Ramos (cell line): ENCODE measurements around the gene C2CD3.
"Not testable (repeated sequence)": the region's sequence is repeated elsewhere in the genome, so short reads cannot be mapped to it uniquely, and the experiment has no call there.

Experiments
- in situ Hi-C: fragments of 300-500 bp; cut with MboI; formaldehyde crosslinking; loops from one replicate; pipeline ENCODE4 v1.14.3; 2022; ENCODE audit warnings: low sequenced_read_pairs; ENCODE audit not compliant: unreplicated experiment

Gene C2CD3

DNA sequence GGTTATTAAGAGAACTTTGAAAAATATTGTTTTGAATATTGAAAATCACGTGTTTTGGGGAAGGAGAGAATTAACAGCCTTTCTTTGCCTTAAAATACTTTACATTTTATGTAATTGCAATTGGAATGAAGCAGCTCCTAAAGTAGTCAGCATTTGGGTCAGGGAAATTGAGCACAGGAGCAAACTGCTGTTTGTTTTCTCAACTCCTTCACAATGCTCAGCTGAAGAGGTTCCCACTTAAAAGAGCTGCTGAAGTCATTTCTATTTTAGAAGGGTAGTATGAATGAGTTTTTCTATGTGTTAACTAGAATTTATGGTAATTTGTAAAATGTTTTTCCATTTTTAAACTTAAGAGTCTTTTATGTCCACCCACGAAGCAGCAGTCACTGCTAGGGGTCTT is 180.1 kb downstream of the C2CD3 start:
- in situ Hi-C loops: no loop called here

DNA sequence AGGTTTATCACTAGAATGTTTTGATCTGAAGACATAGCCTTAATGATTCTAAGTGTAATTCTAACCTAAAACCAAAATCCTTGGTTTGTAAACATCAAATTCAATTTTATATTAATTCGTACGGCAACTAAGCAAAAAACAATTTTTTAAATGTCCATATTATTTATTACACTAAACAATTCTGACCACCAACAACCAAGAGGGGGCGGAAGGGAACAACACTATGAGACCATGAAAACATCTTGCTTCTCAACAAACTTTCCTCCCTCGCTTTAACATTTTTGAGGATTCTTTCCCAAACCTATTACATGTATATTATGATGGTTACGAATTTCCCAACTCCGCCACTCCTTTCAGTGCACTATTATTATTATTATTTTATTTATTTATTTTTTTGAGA is 181.6 kb downstream of the C2CD3 start:
- in situ Hi-C loops: no loop called here

DNA sequence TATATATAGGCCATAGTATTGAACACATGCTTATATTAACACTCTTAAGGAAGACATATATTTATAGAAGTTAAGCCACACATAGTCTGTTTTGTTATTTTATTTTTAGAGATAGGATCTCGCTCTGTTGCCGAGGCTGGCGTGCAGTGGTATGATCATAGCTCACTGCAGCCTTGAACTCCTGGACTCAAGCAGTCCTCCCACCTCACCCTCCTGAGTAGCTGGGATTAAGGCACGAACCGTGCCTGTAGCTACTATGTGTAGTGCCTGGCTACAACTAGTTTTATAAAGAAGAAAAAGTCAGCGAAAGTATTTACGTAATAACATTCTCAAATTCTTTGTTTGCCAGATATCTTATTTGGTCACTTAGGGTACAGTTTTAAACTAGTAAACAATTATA is 182.6 kb downstream of the C2CD3 start:
- in situ Hi-C loops: no loop called here

DNA sequence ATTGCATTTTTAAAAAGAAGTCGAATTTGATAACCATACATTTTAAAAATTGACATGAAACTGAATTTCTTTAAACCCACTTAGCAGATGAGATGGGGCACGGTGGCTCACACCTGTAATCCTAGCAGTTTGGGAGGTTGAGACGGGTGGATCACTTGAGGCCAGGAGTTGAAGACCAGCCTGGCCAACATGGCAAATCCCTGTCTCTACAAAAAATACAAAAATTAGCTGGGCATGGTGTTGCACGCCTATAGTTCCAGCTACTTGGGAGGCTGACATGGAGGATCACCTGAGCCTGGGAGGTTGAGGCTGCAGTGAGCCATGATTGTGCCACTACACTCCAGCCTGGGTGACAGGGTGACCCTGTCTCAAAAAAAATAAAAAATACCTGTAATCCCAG is 185.1 kb downstream of the C2CD3 start:
- in situ Hi-C loops: not testable (repeated sequence)

DNA sequence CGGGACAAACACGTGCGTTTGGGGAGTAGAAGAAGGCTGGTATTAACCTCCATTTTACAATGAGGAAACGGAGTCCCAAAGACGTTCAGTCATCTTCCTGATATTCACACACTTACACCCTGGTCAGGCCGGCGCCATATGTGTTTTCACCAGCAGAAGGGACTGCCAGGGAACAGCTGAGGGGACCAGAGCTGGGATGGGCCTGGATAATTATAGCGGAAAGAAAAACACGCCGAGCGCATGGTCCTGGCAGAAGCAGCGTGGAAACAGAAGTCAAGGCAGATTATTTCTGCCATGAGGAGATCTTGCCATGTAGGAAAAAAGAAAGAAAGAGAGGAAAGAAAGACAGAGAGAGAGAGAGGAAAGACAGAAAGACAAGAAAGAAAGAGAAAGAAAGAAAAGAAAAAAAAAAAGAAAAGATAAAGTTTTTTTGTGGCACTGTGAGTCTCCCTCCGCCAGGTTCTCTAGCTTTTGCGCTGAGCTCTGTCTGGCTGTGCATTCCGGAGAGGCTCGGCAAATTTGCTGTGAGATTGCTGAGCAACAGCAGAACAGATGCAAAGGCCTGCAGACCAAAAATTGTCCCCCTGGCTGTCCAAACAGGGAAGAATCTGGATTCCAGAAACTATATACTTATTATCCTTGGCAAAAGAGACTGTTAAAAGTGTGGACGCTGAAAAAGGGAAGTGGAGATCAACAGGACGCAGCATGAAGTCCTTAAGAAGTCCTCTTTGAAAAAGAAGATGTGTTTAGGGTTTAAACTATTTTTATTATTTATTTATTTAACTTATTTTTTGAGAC is 186.9 kb downstream of the C2CD3 start:
- in situ Hi-C loops: no loop called here

DNA sequence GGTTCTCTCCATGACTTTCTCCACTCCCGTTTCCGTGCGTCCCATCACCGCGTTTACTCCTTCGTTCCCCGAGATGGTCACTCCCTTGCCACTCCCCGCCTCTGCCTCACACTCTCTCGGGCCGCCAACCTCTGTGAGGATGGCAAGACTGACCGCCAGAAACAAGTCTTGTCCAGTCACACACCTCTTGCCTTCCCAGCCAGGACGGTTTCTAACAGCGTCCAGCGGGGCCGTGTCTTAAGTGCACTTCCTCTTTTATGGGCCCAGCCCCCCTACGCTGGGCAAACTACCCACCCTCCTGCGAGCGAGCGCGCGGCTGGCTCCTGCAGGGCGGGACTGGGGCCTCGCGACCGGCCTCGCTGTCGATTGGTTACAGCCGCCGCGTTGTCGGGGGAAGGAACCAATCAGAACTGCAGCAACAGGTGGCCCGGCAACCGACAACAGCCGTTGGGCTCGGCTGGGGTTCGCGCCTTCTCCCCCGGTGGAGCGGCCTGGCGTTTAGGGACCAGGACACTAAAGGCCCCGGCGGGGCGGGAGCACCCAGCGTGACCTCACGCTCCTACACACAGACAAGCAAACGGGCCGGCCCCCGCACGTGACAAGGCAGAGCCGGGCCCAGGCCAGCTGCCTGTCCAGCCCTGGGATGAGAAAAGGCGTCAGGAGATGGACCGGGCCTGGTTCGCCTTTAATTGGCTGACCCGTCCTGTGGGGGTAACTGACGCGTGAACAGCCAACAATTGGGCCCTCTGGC is 187.6 kb downstream of the C2CD3 start:
- in situ Hi-C loops: no loop called here

DNA sequence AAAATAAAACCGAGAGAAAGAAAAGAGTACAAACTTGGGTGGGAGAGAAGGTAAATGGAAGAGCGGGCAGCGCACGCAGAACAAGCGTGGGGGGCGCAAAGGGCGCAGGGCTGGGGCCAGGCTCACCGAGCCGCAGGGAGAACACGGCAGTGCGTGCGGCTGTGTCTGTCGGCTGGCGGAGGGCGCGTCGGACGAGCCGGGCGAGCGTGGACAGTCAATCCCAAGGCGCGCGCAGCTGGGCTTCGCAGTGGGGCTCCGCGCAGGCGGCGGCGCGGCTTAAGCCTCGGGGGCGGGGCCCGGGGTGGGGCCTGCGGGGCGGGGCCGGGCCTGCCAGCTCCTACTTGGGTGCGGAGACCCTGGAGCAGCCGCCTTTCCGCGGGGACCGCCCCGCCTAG is 188.2 kb downstream of the C2CD3 start, which contains the start of gene UCP2:
Gene UCP2, minus strand, starts transcription at position 249 of the 395 bp plus-strand sequence. CDS start 4,465 bp downstream, outside the sequence.
- in situ Hi-C loops: no loop called here

DNA sequence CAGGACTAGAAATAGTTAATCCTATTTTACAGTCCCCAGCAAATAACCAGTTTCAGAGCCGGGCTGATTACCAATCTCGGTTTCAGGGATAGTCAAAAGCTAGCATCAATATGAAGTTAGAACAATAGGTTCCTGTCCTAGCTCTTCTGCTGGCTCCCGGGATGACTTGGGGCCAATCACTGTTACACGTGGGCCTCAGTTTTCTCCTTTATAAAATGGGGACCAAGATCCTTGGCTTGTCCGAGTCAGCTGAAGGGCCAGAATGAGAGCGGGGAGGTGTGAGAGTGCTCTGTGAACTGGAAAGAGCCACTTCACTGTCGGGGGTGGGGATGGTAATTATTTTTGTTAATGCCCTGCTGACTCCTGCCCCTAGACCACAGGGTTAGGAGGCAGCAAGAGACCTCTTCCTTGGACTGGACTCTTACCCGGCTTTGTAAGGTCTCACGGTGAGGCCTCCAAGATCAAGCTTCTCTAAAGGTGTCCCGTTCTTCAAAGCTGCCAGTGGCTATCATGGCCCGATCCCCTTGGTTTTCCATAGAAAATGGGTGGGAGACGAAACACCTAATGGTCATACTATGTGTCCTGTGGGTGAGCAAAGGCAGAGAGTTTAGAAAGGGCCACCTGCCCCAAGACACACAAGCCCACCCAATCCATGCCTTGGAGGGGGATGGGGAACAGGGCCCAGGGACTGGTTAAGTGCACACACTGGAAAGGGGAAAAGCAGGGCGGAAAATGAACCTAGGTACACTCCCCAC is 189.6 kb downstream of the C2CD3 start:
- in situ Hi-C loops: no loop called here

DNA sequence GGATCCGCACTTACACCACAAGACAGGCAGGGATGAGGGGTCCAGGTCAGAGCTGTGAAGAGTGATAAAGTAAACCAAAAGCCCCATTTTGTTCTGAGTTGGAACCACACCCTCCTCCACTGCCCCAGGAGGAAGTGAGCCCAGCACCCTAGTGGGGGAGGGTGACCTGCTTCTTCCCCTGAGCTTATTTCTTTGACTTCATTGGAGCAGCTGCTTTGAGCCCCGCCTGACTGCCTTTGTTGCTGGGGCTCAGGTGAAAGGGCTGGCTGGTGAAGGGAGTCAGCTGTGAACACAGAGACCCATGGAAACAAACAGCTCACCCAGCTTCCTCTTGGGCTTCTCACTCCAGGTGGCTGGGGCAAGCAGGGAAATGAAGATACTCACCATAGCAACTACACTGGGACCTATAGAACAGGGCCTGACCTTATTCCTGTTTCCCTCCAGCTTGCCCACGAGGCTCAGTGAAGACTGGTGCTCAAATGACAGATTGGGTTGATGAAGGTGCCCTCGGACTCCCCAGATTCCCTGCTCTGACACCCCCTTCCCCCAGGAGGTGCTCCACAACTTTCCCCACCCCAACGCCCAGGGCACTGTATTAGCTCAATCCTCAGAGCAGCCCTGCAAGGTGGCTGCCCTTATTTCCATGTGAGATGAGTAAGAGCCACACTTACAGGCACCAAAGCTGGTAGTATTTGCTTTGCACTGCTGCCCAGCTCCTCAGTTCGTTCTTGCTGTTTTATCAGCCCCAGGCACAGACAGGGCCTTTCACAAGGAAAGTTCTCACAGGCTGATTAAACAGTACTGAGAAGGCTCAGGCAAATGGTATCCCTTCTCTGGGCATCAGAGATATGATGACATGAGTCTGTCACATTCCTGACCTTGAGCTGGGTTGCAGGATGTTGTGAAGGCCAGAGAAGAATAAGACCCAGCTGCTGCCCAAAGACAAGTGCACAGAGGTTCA is 190.5 kb downstream of the C2CD3 start:
- in situ Hi-C loops: no loop called here

DNA sequence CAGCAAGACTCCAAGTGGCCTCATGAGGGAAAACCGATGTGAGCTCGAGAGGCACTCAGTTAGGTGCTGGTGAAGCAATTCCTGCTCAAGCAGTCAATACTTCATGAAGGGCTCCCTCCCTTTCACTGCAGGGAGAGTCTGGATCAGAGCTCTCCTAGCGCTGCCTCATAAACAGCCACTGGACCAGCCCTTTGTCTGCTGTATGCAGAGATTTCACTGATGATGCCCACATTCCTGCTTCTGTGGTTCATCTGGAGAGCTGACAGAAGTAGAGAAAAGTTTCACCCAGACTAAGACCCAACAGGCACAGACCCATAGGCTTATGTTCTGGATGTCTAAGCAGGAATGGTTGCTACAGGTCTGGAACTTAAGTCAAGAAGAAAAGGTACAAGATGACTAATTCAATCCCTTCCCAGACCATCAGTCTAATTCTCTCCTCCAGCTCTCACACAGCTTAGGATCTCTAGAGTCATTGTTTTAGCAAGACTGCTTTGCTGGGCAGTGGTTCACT is 192.2 kb downstream of the C2CD3 start:
- in situ Hi-C loops: no loop called here

DNA sequence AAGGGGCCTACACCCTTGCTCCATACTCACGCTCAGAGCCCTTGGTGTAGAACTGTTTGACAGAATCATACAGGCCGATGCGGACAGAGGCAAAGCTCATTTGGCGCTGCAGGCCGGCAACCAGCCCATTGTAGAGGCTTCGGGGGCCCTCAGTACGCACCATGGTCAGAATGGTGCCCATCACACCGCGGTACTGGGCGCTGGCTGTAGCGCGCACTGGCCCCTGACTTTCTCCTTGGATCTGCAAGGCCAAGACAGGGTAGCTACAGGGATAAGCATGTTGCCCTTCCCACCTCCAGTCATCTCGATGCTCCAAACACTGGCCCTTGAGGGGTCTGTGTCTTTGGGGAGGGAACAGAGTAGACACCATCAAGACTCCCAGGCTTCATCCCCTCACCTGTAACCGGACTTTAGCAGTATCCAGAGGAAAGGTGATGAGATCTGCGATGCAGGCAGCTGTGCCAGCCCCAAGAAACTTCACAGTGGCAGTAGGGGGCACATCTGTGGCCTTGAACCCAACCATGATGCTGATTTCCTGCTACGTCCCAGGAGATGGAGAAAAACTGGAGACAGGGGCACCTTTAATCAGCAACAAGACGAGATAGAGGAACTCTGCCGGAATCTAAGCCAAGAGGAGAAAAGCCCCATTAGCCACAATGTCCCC is 192.8 kb downstream of the C2CD3 start:
- in situ Hi-C loops: no loop called here

DNA sequence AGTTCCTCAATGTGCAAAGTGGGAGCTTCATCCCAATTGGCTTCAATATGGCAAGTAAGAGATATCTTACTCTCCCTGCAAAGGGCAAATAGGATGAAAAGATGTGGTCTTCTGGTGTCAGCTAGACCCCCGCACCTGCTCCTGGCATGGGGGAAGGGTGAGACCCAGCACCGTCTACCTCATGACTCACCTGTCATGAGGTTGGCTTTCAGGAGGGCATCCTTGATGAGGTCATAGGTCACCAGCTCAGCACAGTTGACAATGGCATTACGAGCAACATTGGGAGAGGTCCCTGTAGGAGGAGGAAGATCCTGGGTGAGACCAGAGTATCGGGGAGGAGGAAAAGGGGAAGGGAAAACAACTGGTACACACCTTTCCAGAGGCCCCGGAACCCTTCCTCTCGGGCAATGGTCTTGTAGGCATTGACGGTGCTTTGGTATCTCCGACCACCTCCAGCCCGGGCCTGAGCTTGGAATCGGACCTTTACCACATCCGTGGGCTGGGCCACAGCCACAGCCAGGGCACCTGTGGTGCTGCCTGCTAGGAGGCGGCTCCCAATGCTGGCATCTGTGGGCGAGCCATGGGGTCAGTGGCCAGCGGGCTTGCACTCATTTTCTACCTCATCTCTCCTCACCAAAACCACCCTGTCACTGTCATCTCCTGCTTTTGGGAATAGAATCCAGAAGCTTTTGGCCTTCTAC is 194.2 kb downstream of the C2CD3 start:
- in situ Hi-C loops: no loop called here

DNA sequence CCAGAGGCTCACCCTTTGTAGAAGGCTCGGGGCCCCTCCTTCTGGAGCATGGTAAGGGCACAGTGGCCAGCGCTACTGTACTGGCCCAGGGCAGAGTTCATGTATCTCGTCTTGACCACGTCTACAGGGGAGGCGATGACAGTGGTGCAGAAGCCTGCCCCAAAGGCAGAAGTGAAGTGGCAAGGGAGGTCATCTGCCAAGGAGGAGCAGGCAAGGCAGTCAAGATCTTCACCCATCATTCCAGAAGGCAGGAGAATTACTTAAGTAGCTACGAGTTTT is 195.4 kb downstream of the C2CD3 start:
- in situ Hi-C loops: no loop called here

DNA sequence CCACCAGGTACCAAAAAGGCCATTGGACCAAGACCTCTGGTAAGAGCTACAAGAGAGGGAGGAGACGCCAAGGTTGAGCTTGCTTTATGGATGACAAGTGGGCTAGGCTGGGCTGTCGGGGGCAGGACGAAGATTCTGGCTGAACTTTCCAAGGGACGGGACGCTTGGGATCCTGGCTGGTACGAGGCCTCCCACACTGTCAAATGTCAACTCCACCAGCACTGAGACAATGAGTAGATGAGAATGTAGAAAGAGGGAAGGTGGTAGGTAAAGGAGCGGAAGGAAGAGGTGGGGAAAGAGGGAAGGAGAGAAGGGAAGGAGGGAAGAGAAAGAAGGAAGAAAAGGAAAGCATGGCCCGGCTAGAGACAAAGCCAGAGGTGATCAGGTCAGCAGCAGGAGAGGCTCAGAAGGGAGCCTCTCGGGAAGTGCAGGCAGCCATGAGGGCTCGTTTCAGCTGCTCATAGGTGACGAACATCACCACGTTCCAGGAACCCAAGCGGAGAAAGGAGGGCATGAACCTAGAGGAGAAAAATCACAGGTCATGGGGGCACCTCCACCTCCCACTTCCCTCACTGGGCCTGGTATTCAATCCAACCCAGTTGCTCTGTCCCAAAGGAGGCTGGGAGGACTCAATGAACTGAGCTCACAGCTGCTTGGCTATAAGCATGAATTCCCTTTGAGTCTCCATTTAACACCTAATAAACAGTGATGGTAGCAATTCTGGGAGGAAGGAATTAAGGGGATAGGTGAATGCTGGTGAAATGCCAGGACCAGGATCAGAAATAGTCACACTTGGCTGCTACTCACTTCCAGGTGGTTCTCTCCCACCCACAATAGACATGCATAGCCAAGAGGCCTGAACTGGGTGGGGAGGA is 196.0 kb downstream of the C2CD3 start:
- in situ Hi-C loops: no loop called here

DNA sequence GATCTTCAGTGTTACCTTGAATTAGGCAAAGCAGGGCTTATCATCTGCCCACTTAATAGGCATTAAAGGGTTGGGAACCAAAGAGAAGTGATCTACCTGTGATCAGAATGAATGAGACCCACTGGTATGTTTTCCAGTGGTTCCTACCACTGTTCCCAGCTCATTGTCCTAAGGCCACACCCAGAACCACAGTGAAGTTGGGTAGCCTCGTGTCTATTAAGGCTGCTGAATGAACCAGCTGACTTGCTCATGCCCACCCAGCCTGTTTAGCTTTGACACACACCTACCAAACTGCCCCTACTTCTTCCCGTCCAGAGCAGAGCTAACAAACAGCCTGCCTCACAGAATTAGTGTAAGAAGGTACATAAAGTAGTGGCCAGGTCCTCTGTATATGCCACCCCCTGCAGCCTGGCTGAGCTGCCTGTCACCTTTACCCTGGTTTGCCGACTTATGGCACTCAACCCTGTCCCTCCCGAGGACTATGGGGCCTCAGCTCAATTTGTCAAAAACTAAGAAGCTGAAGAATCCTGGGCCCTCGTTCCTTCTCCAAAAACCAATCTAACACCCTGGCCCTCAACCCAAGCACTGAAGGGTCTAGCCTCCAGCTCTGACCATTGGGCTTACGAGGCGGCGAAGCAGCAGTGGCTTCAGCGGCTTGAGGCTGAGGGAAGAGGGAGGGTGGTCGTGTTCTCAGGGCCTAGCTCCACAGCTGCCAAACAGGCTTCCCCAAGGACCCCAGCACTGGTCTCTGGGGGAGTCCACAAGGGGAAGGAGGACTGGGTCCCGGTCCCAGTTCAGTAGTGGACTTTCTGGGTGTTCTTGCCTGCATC is 198.0 kb downstream of the C2CD3 start:
- in situ Hi-C loops: no loop called here

DNA sequence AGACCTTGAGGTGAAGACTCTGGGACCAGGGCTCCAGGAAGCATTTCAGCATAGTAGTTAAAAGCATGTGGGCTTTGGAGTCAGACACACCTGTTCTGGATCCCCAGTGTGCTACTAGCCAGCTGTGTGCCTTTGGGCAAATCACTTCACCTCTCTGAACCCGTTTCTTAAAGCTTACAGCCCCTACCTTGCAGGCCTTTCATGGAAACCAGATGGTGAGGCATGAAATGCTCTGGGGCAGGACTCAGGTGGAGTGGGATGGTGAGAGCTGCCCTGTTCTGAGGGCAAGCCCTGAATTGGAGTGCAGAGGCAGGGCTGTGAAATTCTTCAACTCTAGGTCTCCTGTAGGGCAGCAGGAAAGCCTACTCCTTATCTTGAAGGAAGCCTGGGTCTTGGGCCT is 198.6 kb downstream of the C2CD3 start:
- in situ Hi-C loops: no loop called here

DNA sequence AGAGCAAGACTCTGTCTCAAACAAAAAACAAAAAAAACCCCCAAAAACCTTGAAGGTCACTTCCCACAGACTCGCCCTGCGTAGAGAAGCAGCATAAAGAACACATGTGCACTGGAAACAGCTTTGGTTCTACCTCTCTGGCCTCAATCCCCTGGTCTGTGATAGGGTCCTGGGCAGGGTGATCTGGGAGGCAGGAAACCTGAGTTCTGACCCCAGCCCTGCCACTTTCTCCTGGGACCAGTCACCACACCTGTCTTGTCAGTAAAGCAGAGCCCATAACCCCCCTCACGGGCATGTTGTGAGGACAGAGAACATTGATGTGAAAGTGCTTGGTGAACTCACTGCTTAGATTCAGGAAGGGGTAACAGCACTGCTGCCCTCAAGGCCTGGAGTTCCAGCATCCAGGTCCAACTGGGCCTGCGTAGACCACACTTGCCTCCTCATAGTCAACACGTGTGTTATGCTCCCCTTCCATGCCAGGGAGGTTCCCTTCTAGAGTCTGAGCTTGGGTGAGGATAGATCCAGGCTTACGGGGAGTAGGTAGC is 199.6 kb downstream of the C2CD3 start:
- in situ Hi-C loops: no loop called here
